ENCODE measurements around the gene SLC16A6.
"Not testable (repeated sequence)": the region's sequence is repeated elsewhere in the genome, so short reads cannot be mapped to it uniquely, and the experiment has no call there.

SLC16A6 gene

DNA sequence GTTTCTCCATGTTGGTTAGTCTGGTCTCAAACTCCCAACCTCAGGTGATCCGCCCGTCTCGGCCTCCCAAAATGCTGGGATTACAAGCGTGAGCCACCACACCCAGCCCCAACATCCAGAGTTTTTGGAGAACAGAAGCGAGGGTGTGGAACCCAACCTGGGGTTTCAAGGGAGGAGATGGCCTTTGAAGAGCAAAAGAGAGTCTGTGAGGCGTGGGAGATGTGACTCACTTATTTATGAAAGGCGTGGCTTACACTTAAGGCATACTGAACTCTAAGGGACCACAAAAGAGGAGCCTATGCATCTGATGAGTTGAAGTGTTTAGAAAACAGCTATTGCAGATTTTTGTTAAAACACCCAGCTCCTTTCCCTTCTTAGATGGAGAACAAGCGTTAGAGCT lies 19.2 kb upstream of the SLC16A6 start:
- DNase-seq (ENCODE audit: low spot score), result peak; percentile 35

DNA sequence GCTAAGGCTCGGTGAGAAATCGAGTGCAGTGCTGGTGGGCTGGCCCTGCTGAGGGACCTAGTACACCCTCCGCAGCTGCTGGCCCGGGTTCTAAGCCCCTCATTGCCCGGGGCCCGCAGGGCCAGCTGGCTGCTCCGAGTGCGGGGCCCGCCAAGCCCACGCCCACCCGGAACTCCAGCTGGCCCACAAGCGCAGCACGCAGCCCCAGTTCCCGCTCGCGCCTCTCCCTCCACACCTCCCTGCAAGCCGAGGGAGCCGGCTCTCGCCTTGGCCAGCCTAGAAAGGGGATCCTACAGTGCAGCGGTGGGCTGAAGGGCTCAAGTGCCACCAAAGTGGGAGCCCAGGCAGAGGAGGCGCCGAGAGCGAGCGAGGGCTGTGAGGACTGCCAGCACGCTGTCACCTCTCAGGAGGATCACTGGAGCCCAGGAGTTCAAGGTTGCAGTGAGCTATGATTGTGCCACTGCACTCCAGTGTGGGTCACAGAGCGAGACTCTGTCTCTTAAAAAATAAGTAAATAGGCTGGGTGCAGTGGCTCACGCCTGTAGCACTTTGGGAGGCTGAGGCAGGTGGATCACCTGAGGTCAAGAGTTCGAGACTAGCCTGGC lies 18.2 kb upstream of the SLC16A6 start:
- DNase-seq (ENCODE audit: low spot score), result not testable (repeated sequence)

- DNase-seq (ENCODE audit: low spot score), result not testable (repeated sequence)
Measured at GRCh38 chr17:68308486-68308885, 17.6 kb upstream of the SLC16A6 start.

DNA sequence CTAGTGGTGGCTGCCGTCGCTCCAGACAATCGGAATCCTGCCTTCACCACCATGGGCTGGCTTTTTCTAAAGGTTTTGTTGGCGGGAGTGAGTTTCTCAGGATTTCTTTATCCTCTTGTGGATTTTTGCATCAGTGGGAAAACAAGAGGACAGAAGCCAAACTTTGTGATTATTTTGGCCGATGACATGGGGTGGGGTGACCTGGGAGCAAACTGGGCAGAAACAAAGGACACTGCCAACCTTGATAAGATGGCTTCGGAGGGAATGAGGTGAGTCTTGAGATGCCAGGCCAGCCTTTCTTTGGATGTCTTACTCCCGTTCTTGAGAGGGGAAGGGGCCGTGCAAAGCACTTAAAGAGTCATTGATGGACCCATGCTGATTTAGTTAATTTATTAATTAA lies 16.5 kb upstream of the SLC16A6 start:
- no peak for DNase-seq (ENCODE audit: low spot score)

DNA sequence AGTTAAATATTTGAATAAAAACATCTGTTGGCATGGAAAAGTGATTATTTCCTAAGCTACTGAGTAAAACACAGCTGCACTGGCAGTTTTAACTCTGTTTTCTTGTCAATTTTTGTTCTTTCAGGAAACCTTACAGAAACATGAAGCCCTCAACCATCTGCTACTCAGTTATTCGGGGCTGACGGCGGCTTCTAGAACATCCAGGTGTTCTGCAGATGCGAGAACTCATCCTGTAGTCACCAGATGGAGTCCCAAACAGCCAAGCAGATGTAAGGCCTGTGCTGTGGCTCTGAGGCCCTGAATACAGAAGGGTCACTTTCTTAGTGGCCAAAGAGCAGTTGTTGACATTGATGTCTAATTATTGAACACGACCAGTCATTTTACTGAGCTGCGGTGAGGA lies 15.9 kb upstream of the SLC16A6 start:
- no peak for DNase-seq (ENCODE audit: low spot score)

DNA sequence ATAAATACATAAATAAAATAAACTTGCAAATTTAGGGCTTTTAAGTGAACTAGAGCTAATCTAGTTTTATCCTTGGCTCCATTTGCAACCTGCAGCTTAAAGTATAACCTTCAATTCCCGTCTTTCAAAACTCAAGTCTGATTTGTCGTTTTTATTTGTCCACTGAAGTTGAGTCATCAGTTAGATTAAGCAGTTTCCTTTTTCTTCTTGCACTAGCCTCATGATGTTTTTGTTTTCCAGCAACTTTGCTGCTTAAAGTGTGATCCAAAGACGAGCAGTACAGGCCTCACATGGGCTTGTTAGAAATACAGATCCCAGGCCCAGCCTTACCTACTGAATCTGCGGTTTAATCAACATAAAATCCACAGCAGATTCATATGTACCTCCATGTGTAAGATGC lies 14.2 kb upstream of the SLC16A6 start:
- no peak for DNase-seq (ENCODE audit: low spot score)

DNA sequence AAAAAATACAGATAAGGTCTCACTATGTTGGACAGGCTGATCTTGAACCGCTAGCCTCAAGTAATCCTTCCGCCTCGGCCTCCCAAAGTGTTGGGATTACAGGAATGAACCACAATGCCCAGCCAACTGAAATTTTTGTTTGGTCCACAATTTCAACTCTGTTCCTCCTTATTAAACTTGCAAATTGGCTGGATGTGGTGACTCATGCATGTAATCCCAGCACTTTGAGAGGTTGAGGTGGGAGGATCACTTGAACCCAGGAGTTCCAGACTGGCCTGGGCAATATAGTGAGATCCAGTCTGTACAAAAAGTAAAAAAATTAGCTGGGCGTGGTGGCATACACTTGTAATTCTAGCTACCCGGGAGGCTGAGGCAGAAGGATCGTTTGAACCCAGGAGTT lies 13.8 kb upstream of the SLC16A6 start:
- DNase-seq (ENCODE audit: low spot score), result no peak

DNA sequence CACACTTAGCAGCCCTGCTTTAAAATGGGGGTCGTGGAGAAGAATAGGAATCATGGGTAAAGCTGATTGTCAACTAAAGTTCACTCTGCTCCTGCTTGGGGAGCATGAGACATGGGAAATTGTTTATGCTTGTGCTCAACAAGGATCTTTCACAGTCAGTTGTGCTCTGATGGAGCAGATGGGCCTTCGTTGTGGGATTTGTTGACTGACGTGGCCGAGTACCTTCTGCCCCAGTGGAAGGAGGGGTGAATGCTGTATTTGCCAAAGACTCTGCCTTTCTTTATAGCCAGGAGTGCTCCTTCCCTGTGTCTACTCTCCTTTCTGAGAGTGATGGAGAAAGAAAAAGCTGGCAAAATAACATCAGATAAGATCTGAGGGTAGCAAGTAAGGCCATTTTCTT lies 11.7 kb upstream of the SLC16A6 start:
- DNase-seq (ENCODE audit: low spot score), result no peak

DNA sequence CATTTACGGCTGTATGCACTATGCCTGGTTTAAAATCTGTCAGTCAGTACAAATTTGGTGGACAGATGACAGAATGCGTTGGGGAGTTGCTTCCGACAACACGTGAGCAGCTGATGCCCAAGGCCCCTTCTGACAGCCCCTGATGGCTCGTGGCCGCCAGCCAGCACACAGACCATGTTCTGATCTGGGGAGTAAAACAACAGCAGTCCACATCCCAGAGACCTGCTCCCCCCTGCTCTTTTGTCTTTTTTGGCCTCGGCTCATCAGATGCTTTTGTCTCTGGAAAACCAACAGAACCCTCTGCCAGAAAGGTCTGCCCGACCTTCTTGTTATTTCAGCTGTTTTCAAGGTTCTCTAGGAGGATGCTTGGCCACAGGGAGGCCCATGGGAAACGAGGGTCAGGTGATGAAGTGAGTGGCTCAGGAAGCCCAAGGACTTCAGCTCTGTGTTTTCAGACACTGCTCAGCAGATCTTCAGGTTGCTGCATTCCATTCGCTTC lies 11.2 kb upstream of the SLC16A6 start:
- no peak for DNase-seq (ENCODE audit: low spot score)

DNA sequence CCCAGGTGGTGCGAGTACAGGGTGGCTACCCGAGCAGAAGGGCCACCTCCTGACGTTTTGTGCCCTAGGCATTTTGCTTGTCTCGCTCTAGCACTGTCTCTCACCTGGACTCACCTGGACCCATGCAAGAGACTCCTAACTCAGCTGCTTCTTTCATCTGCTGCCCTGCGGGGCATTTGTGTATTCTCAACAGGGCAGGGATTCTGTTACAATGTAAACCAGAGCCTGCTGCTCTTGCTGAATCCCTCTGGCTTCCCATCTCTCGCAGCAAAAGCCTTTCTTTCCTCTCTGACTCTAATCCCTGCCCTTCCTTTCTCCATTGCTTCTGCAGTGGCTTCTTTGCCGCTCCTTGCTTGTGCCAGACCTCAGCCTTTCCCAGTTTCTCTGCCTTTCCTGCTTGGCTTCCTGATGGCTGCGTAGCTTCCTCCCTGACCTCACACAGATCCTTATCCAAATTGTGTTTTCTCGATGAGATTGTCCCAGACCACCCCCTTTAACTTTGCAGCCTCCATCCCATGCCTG lies 10.6 kb upstream of the SLC16A6 start:
- DNase-seq (ENCODE audit: low spot score), result no peak

DNA sequence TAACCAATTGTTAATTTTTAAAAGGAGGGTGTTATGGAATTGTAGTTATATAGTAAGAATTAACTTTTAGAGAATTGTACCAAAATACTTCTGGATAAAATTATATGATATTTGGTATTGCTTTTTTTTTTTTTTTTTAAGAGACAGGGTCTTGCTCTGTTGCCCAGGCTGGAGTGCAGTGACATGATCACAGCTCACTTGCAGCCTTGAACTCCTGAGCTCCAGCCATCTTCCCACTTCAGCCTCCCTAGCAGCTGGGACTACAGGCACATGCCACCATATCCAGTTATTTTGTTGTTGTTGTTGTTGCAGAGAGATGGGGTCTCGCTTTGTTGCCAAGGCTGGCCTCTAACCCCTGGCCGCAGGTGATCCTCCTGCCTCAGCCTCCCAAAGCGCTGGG lies 8.9 kb upstream of the SLC16A6 start:
- DNase-seq (ENCODE audit: low spot score), result no peak

GRCh38 chr17:68298601-68299000 lies 7.7 kb upstream of the SLC16A6 start:
- DNase-seq (ENCODE audit: low spot score), result no peak

DNA sequence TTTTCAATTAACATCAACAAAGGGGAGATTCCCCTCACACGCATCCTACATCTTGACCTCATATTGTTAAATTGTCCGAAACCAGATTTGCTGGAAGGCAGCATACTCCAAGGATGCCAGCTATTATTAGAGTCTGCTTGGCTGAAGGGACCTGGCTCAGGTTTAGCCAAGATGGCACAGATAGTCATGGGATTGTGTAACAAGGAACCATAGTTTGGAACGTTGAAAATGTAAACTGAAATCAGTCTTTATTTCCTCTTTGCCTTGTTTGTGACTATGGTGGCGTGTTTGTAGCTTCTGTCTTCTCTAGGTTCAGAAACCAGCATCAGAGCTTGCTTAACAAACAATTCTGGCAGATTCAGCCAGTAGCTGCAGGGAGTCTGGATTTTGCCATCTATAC lies 6.3 kb upstream of the SLC16A6 start:
- no peak for DNase-seq (ENCODE audit: low spot score)

DNA sequence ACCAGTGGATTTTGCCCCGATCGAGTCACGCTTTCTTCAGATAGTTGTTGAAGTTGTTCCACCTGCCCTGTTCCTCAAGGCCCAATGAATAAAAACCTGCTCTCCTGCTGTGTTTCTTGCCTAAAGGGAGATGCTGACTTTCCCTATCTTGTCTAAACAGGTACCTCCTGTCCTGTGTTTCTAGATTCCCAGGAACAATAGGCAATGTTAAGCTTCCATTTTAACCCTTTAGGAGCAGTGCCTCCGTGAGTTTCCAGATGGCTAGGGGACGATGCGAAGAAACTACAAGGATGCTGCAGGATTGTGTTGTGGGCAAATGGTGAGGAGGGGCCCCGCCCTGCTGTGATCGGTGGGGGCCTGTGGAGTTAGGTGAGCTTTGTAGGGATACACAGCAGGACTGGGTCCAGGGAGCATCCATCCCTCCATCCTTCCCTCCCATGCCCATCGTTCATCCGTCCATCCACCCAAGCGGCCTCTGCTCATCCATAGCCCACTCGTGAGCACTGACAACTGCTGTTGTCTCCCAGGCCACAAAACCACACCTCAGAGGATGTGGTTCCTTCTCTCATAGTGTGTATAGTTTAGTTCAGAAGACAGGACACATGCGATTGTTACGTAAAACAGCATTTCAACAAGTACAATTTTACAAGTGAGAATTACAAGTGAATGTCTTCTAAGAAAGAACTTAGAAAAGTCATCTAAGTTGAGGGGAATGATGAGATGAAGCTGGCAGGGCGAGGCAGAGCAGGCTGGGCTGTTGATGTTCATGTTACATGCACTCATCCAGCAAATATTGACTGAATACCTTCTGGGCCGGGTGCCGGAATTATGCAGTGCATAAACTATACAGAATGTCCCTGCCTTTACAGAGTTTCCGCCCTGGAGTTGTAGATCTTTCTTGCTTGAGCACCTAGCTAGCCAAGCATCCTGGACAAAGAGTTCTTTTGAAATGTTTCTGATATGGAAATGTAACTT lies 5.6 kb upstream of the SLC16A6 start:
- no peak for DNase-seq (ENCODE audit: low spot score)

GRCh38 chr17:68295086-68295485 lies 4.2 kb upstream of the SLC16A6 start:
- no peak for DNase-seq (ENCODE audit: low spot score)

- no peak for DNase-seq (ENCODE audit: low spot score)
Measured at GRCh38 chr17:68294617-68295016, 3.7 kb upstream of the SLC16A6 start.

DNA sequence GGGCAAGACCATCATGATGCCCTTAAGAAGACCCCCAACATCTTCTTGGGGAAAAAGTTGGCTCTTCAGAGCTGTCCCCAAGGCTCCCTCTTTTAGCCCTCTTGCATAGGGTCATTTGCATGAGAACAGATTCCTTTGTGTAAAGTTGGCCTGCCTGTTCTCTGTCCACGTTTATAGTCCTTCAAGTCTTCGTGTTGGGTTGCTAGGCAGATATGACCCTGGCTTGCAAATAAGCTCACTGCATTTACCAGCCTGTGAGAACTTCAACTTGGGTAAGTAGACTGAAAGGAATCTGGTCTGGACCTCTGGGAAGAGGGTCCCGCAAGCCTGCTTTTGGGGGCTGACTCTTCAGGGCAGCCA lies 3.2 kb upstream of the SLC16A6 start:
- no peak for DNase-seq (ENCODE audit: low spot score)

GRCh38 chr17:68293490-68294195 lies 2.7 kb upstream of the SLC16A6 start:
- DNase-seq (ENCODE audit: low spot score), result no peak

DNA sequence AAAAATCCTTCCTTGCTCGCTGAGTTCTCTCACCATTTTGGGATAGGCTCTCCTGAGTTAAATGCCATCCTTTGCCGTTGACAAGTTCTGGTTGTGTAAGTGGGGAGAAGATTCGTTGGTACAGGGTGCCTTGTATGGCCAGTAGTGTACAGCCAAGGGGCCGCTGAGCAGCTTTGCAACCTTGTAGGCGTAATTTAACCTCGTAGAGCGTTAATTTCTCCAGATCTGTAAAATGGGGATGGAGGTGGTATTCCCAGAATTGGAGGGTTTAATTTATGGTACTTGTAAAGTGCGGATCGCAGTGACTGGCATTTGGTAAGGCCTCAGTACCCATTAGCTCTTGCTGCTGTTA lies 1.7 kb upstream of the SLC16A6 start:
- no peak for DNase-seq (ENCODE audit: low spot score)

GRCh38 chr17:68291836-68292688 lies 1.1 kb upstream of the SLC16A6 start:
- DNase-seq (ENCODE audit: low spot score), result peak; percentile 79

DNA sequence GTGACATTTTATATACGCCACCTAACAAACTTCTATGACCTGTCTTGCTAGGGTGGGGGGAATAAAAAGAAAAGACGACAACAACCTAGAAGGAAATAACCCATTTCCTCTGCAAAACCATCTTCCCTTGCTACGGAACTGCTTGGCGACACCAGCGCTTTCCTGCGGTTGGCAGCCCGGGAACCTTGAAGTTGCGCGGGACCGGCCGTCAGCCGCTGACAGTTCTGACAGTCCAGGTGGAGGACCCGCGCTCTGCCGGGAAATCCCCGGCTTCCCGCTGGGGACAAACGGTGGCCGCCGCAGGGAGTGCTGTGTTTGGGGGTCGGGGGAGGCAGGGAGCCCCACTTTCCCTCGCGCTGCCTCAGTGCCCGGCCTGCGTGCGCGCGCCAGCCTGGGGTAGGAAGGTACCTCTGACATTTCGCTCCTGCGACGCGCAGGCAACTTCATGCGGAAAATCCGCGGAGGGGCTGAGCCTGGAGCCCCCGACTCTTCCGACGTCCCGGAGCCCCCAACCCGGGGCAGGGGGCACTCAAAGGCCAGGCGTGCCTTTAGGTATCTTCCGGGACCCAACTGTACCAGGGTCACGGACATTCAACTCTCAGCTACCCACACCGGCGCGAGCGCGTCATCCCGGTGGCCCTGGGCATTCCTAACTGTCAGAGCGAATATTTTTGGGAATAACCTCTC lies 516 bp downstream of the SLC16A6 start:
- DNase-seq (ENCODE audit: low spot score), result no peak

All from LoVo (cell line).